IMR-90 (cell line): ENCODE measurements around the gene SLC44A1. TPM values are rescaled to one million over a fixed set of nuclear protein-coding genes. Genes with fewer than 3 reads are reported as not detected.

Experiments used
- ATAC-seq: fragments of 200-7000 bp; cut with Tn5 transposase; 2 replicates; pipeline ENCODE4 v1.9.1; 2020; ENCODE audit warnings: low read depth, mild to moderate bottlenecking, moderate library complexity
- BruUV-seq: library from RNA; stranded (reverse); fragments of 400-500 nt; replicated peaks from 2 replicates; lab custom pipeline; 2021; lab: Mats Ljungman, UMichigan
- CTCF ChIA-PET: fragments of 300-600 bp; formaldehyde crosslinking; extraction: SDS; loops from one replicate; lab custom pipeline; 2021; ENCODE audit warnings: antibody characterized with exemption; lab: Yijun Ruan, JAX
- POLR2A ChIA-PET: fragments of 300-600 bp; sonication (Branson Sonifier 250); formaldehyde crosslinking; loops from one replicate; lab custom pipeline; 2022; ENCODE audit warnings: antibody characterized with exemption; ENCODE audit not compliant: unreplicated experiment; lab: Charles Lee
- DNase-seq: peaks from one replicate; pipeline ENCODE4 v3.0.0; 2013
- H2AFZ ChIP-seq: replicated peaks from 2 replicates; pipeline ENCODE3; 2013; ENCODE audit warnings: low read length, mild to moderate bottlenecking; ENCODE audit not compliant: poor library complexity
- H2AK5ac ChIP-seq: 2 replicates; pipeline ENCODE4 v1.6.1; 2013; ENCODE audit warnings: low read depth, low read length, inconsistent platforms
- H2AK9ac ChIP-seq: replicated peaks from 2 replicates; pipeline ENCODE3; 2013; ENCODE audit warnings: mild to moderate bottlenecking, low read depth, low read length, moderate library complexity; ENCODE audit not compliant: poor library complexity
- H2BK120ac ChIP-seq: 2 replicates; pipeline ENCODE4 v1.6.1; 2013; ENCODE audit warnings: low read depth, low read length, inconsistent platforms
- H2BK15ac ChIP-seq: 3 replicates; pipeline ENCODE4 v1.6.1; 2013; ENCODE audit warnings: low read depth, low read length, inconsistent platforms
- H2BK20ac ChIP-seq: 2 replicates; pipeline ENCODE4 v1.6.1; 2013; ENCODE audit warnings: low read depth, mild to moderate bottlenecking, inconsistent platforms, low read length, moderate library complexity
- H2BK5ac ChIP-seq: 2 replicates; pipeline ENCODE4 v1.6.1; 2013; ENCODE audit warnings: mild to moderate bottlenecking, low read depth, low read length, inconsistent platforms; ENCODE audit not compliant: poor library complexity, severe bottlenecking
- H3K14ac ChIP-seq: replicated peaks from 2 replicates; pipeline ENCODE4 v1.6.1; 2013; ENCODE audit warnings: low read depth, low read length, inconsistent platforms
- H3K18ac ChIP-seq: 2 replicates; pipeline ENCODE4 v1.6.1; 2013; ENCODE audit warnings: low read depth, low read length, control low read depth
- H3K23ac ChIP-seq: 2 replicates; pipeline ENCODE4 v1.6.1; 2013; ENCODE audit warnings: low read depth, low read length, inconsistent platforms
- H3K27ac ChIP-seq: 2 replicates; pipeline ENCODE4 v1.5.1; 2013; ENCODE audit warnings: mild to moderate bottlenecking, control low read depth, low read length; ENCODE audit not compliant: insufficient read depth
- H3K27me3 ChIP-seq: 2 replicates; pipeline ENCODE4 v1.6.1; 2013; ENCODE audit warnings: low read length; ENCODE audit not compliant: control insufficient read depth, insufficient read depth
- H3K36me3 ChIP-seq: 2 replicates; pipeline ENCODE4 v1.6.1; 2013; ENCODE audit warnings: low read length, mixed read lengths; ENCODE audit not compliant: control insufficient read depth, insufficient read depth
- H3K4ac ChIP-seq: 2 replicates; pipeline ENCODE4 v1.6.1; 2013; ENCODE audit warnings: low read depth, low read length, inconsistent platforms
- H3K4me1 ChIP-seq: 2 replicates; pipeline ENCODE4 v1.6.1; 2013; ENCODE audit warnings: low read length, mixed read lengths; ENCODE audit not compliant: control insufficient read depth, insufficient read depth
- H3K4me2 ChIP-seq: 2 replicates; pipeline ENCODE4 v1.6.1; 2013; ENCODE audit warnings: low read depth, mild to moderate bottlenecking, control low read depth, low read length, moderate library complexity
- H3K4me3 ChIP-seq: 2 replicates; pipeline ENCODE4 v1.5.1; 2013; ENCODE audit warnings: low read depth, mild to moderate bottlenecking, control low read depth, low read length, moderate library complexity; ENCODE audit not compliant: insufficient read depth
- H3K56ac ChIP-seq: 2 replicates; pipeline ENCODE4 v1.6.1; 2013; ENCODE audit warnings: low read length, inconsistent platforms; ENCODE audit not compliant: insufficient read depth; ENCODE audit errors: extremely low read depth
- H3K79me1 ChIP-seq, 2 experiments: 2 replicates each; pipeline ENCODE4 v1.6.1; 2013; ENCODE audit warnings: low read length in 2 of 2, inconsistent platforms in 1 of 2, low read depth in 1 of 2
- H3K9ac ChIP-seq: 2 replicates; pipeline ENCODE4 v1.6.1; 2013; ENCODE audit warnings: low read depth, low read length, control low read depth
- H3K9me1 ChIP-seq: 2 replicates; pipeline ENCODE4 v1.6.1; 2013; ENCODE audit warnings: low read length, inconsistent platforms; ENCODE audit not compliant: insufficient read depth
- H3K9me3 ChIP-seq: 2 replicates; pipeline ENCODE4 v1.6.1; 2013; ENCODE audit warnings: low read length; ENCODE audit not compliant: control insufficient read depth, insufficient read depth
- H4K20me1 ChIP-seq: 2 replicates; pipeline ENCODE4 v1.6.1; 2013; ENCODE audit warnings: low read length, inconsistent platforms; ENCODE audit not compliant: insufficient read depth
- H4K5ac ChIP-seq: 2 replicates; pipeline ENCODE4 v1.6.1; 2013; ENCODE audit warnings: mild to moderate bottlenecking, low read depth, low read length, control low read depth
- H4K8ac ChIP-seq, 2 experiments: 2 replicates each; pipeline ENCODE4 v1.6.1; 2013; ENCODE audit warnings: low read depth in 2 of 2, low read length in 2 of 2, control low read depth in 1 of 2, inconsistent platforms in 1 of 2
- H4K91ac ChIP-seq: 2 replicates; pipeline ENCODE4 v1.6.1; 2013; ENCODE audit warnings: low read depth, low read length, inconsistent platforms; ENCODE audit not compliant: insufficient read depth
- MAFK ChIP-seq: IDR thresholded peaks from 2 replicates; pipeline ENCODE4 v1.6.1; 2012; ENCODE audit warnings: low read depth, low read length, improper control_type of control experiment
- WGBS, 2 experiments: methylation state at CpG; one replicate each; pipeline versions ENCODE4 v1.1.5 to v1.1.7; 2013; ENCODE audit warnings: missing lambda C conversion rate in 2 of 2; ENCODE audit not compliant: insufficient read length in 1 of 2; ENCODE audit errors: extremely low coverage in 2 of 2; 5-methylcytosine and 5-hydroxymethylcytosine counted together
- dilution Hi-C: fragments of 300-500 bp; cut with HindIII; formaldehyde crosslinking; loops from one replicate; pipeline ENCODE4 v1.14.3; 2018; ENCODE audit warnings: low sequenced_read_pairs; ENCODE audit not compliant: unreplicated experiment
- in situ Hi-C: fragments of 300-500 bp; cut with MboI; formaldehyde crosslinking; loops from 3 replicates; pipeline ENCODE4 v1.14.3; 2019; ENCODE audit warnings: low sequenced_read_pairs, inconsistent platforms, mixed read lengths
- intact Hi-C: fragments of 100-400 bp; cut with micrococcal nuclease; formaldehyde crosslinking; loops from 2 replicates; pipeline ENCODE4 v1.10.0; 2022
- polyA plus RNA-seq, 3 experiments: library from polyadenylated mRNA; depleted of rRNA; stranded (reverse); fragments of >200 nt; gene quantifications; 2 replicates each; pipeline ENCODE4 v1.2.3, GENCODE V29; 2012; ENCODE audit warnings: low replicate concordance in 1 of 3
- total RNA-seq: library from RNA; depleted of rRNA; stranded (reverse); fragments of >200 nt; gene quantifications from 2 replicates; pipeline ENCODE4 v1.2.3, GENCODE V29; 2012

Gene SLC44A1
- total and polyA plus RNA-seq, 2 of the 4 experiments (the other 2 are of a cell fraction), result 5.2 to 21.7 TPM

DNA sequence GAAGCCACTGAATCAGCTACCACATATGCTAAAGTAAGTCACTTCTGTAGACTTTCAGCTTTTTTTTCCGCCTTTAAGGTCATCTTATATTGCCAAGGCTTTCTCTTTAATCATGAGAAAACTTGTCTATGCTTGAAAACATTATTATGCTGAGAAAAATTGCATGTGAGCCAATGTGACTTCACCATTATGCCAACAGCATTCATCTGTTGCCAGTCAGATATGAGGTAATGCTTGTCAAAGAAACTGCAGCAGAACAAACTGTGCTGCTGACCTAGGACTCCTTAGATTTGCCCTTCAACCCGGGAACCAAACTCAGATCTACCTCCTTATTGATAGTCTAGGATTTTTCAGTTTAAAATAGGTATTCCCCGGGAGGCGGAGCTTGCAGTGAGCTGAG lies 34.3 kb downstream of the SLC44A1 start:
- Histone ChIP-seq H3K14ac (no peak overlapping the region), H3K18ac (no peak overlapping the region), H2AFZ (no peak overlapping the region), H3K36me3 (no peaks in the 10 kb centered on the region), H2BK20ac (no peak overlapping the region), H3K27me3 (no peaks in the 10 kb centered on the region), H2BK5ac (no peak overlapping the region), H3K4me1 (peaks cover 1% of the 10 kb centered on the region; the same call in 1 of the 2 replicates), H3K27ac (no peak overlapping the region), H2BK15ac (no peak overlapping the region), H3K9ac (no peak overlapping the region), H3K23ac (no peak overlapping the region), H3K9me1 (peaks cover 4% of the 10 kb centered on the region; the same call in 1 of the 2 replicates), H3K4me2 (no peak overlapping the region), H2AK9ac (no peak overlapping the region), H3K4me3 (no peak overlapping the region), H4K8ac (no peak overlapping the region), H3K79me1 (peaks cover 5 to 11% of the 10 kb centered on the region in 2 experiments), H2AK5ac (no peak overlapping the region), H4K91ac (no peak overlapping the region), H2BK120ac (no peak overlapping the region), H3K56ac (no peak overlapping the region), H4K5ac (no peak overlapping the region), H3K4ac (no peak overlapping the region), H3K9me3 (no peaks in the 10 kb centered on the region), H4K20me1 (no peaks in the 10 kb centered on the region; the same call in 1 of the 2 replicates)
- intact Hi-C loops, result no loop called here
- no peak for TF ChIP-seq MAFK
- no peak for DNase-seq
- in situ Hi-C loops, result no loop called here
- WGBS, 2 experiments, result no CpG with 5 or more reads among the region's 4 CpGs
- ChIA-PET POLR2A (interaction anchor here (0.6 kb wide), 2 partner anchors 106 to 215 kb away, joined by 3 to 7 read pairs; no protein-coding TSS in a partner anchor), CTCF (no interaction called here)
- dilution Hi-C loops, result no loop called here
- BruUV-seq, result no TSS peak
- ATAC-seq, result no peak
